22Rv1 (cell line): ENCODE results near the gene FAM200C.

Experiments used
- CTCF ChIP-seq: fragments of 450-650 bp; IDR thresholded peaks from 2 replicates; pipeline ENCODE4 v1.5.1; 2017; ENCODE audit warnings: mild to moderate bottlenecking
- ZFX ChIP-seq: fragments of 450-650 bp; IDR thresholded peaks from 2 replicates; pipeline ENCODE4 v1.6.1; 2017; ENCODE audit warnings: antibody characterized with exemption, borderline replicate concordance

- TF ChIP-seq CTCF (no peak), ZFX (no peak)
These were observed 37.4 kb upstream of the FAM200C start for GRCh38 chr5:160437271-160437670.
